Measurements from ENCODE around the gene FAM163B. TPM values are rescaled to one million over a fixed set of nuclear protein-coding genes. Genes with fewer than 3 reads are reported as not detected.

Gene FAM163B
- total and polyA plus RNA-seq, 2 donors (not counting 1 experiment from before 2014, with no cell fraction given), result not detected

- no peak for TF ChIP-seq EZH2 (IDR thresholded peaks at IDR 0.05; ENCODE audit: low read length, missing control alignments)
- TF ChIP-seq CTCF (conservative IDR thresholded peaks at IDR 0.05 in 1 of 2, IDR thresholded peaks at IDR 0.05 in 1 of 2; ENCODE audit: low read depth in 1 of 2, low read length in 2 of 2), result no peak
- Histone ChIP-seq H4K20me1 (ENCODE audit: control insufficient read depth, extremely low read depth, insufficient read depth, low read length) (no peaks in the 10 kb centered on the region), H3K9me3 (ENCODE audit: control insufficient read depth, insufficient read depth, low read depth, low read length) (no peaks in the 10 kb centered on the region), H3K9ac (ENCODE audit: insufficient read depth, low read length) (no peak overlapping the region), H2AFZ (ENCODE audit: low read length) (no peak overlapping the region), H3K27ac (ENCODE audit: insufficient read depth, low read length) (no peak overlapping the region), H3K4me2 (ENCODE audit: extremely low read depth, insufficient read depth, low read length) (no peak overlapping the region), H3K27me3 (ENCODE audit: control insufficient read depth, insufficient read depth, low read length) (peaks cover 5% of the 10 kb centered on the region), H3K4me1 (ENCODE audit: control insufficient read depth, extremely low read depth, insufficient read depth, low read length) (no peaks in the 10 kb centered on the region), H3K36me3 (ENCODE audit: control insufficient read depth, insufficient read depth, low read length) (no peaks in the 10 kb centered on the region), H3K79me2 (ENCODE audit: control insufficient read depth, insufficient read depth, low read length) (no peaks in the 10 kb centered on the region), H3K4me3 (replicated peaks in 1 of 4; ENCODE audit: control extremely low read depth in 1 of 4, insufficient read depth in 1 of 4, low read depth in 3 of 4, low read length in 4 of 4) (no peak overlapping the region)
- no peak for DNase-seq (ENCODE audit: low read depth in 2 of 2)
Measured at GRCh38 chr9:133543772-133544467, 65.3 kb downstream of the FAM163B start.

GRCh38 chr9:133542002-133542401, 67.2 kb downstream of the FAM163B start:
- no peak for DNase-seq (ENCODE audit: low read depth in 2 of 2)
- H3K9me3 ChIP-seq (ENCODE audit: control insufficient read depth, insufficient read depth, low read depth, low read length), result no peaks in the 10 kb centered on the region
- no peaks in the 10 kb centered on the region for H4K20me1 ChIP-seq (ENCODE audit: control insufficient read depth, extremely low read depth, insufficient read depth, low read length)
- H3K36me3 ChIP-seq (ENCODE audit: control insufficient read depth, insufficient read depth, low read length), result no peaks in the 10 kb centered on the region
- H3K4me3 ChIP-seq (replicated peaks in 1 of 4; ENCODE audit: control extremely low read depth in 1 of 4, insufficient read depth in 1 of 4, low read depth in 3 of 4, low read length in 4 of 4), result no peak overlapping the region
- no peak overlapping the region for H3K27ac ChIP-seq (ENCODE audit: insufficient read depth, low read length)
- H3K79me2 ChIP-seq (ENCODE audit: control insufficient read depth, insufficient read depth, low read length), result no peaks in the 10 kb centered on the region
- no peak overlapping the region for H3K4me2 ChIP-seq (ENCODE audit: extremely low read depth, insufficient read depth, low read length)
- H3K4me1 ChIP-seq (ENCODE audit: control insufficient read depth, extremely low read depth, insufficient read depth, low read length), result no peaks in the 10 kb centered on the region
- TF ChIP-seq EZH2 (IDR thresholded peaks at IDR 0.05; ENCODE audit: low read length, missing control alignments) (no peak), CTCF (conservative IDR thresholded peaks at IDR 0.05 in 1 of 2, IDR thresholded peaks at IDR 0.05 in 1 of 2; ENCODE audit: low read depth in 1 of 2, low read length in 2 of 2) (no peak)
- no peak overlapping the region for H2AFZ ChIP-seq (ENCODE audit: low read length)
- no peak overlapping the region for H3K9ac ChIP-seq (ENCODE audit: insufficient read depth, low read length)
- peaks cover 8% of the 10 kb centered on the region for H3K27me3 ChIP-seq (ENCODE audit: control insufficient read depth, insufficient read depth, low read length)

GRCh38 chr9:133540698-133541025, 68.5 kb downstream of the FAM163B start:
- Histone ChIP-seq H2AFZ (ENCODE audit: low read length) (no peak overlapping the region), H3K9me3 (ENCODE audit: control insufficient read depth, insufficient read depth, low read depth, low read length) (no peaks in the 10 kb centered on the region), H4K20me1 (ENCODE audit: control insufficient read depth, extremely low read depth, insufficient read depth, low read length) (no peaks in the 10 kb centered on the region), H3K4me3 (replicated peaks in 1 of 4; ENCODE audit: control extremely low read depth in 1 of 4, insufficient read depth in 1 of 4, low read depth in 3 of 4, low read length in 4 of 4) (no peak overlapping the region), H3K4me1 (ENCODE audit: control insufficient read depth, extremely low read depth, insufficient read depth, low read length) (no peaks in the 10 kb centered on the region), H3K79me2 (ENCODE audit: control insufficient read depth, insufficient read depth, low read length) (no peaks in the 10 kb centered on the region), H3K36me3 (ENCODE audit: control insufficient read depth, insufficient read depth, low read length) (no peaks in the 10 kb centered on the region), H3K27ac (ENCODE audit: insufficient read depth, low read length) (no peak overlapping the region), H3K27me3 (ENCODE audit: control insufficient read depth, insufficient read depth, low read length) (peaks cover 13% of the 10 kb centered on the region), H3K4me2 (ENCODE audit: extremely low read depth, insufficient read depth, low read length) (no peak overlapping the region), H3K9ac (ENCODE audit: insufficient read depth, low read length) (no peak overlapping the region)
- TF ChIP-seq EZH2 (IDR thresholded peaks at IDR 0.05; ENCODE audit: low read length, missing control alignments), result no peak
- no peak for TF ChIP-seq CTCF (conservative IDR thresholded peaks at IDR 0.05 in 1 of 2, IDR thresholded peaks at IDR 0.05 in 1 of 2; ENCODE audit: low read depth in 1 of 2, low read length in 2 of 2)
- no peak for DNase-seq (ENCODE audit: low read depth in 2 of 2)
